ENCODE measurements around the gene B4GALT2.

B4GALT2 gene

GRCh38 chr1:43946236-43947060 lies 32.6 kb upstream of the B4GALT2 start, which contains the start of gene IPO13:
TSS of gene IPO13 (plus strand) at chr1:43946950. CDS start at chr1:43947601, 651 bp downstream.
- peak; percentile 94 for DNase-seq

DNA sequence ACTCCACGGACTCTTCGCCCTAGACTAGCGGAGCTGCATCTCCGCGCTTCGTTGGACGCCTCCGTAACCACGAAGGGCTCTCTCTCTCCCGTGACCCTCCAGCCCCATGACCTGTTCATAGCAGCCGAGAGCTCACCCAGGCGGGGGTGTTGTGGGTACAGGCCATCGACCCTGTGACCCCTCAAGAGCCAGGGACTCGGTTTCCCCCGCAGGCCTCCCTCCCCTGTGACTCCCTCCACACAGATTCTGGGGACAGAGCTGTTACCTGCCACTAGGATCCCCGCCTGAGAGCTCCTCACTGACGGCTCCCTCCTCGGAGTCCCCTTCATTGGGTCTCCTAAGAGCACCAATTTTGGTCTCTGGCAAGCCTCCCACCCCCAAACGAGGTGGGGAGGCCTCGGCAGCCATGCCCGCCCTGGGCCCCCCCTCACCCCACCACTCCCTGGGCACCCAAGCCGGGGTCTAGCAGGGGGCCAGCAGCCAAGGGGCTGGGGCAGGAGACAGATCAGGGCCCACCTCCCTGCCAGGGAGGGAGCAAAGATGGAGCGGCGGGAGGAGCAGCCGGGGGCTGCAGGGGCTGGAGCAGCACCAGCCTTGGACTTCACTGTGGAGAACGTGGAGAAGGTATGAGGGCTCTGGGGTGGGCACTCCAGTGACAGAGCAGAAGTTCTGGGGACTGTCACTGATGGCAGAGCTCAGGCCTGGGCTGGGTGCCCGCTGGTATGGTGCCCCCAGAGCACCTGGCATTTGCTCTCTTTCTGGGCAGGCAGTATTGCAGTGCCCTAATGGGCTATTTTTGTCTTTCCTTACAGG lies 31.7 kb upstream of the B4GALT2 start:
- no peak for DNase-seq

- DNase-seq = no peak
Measured at GRCh38 chr1:43947874-43948437, 31.1 kb upstream of the B4GALT2 start.

DNA sequence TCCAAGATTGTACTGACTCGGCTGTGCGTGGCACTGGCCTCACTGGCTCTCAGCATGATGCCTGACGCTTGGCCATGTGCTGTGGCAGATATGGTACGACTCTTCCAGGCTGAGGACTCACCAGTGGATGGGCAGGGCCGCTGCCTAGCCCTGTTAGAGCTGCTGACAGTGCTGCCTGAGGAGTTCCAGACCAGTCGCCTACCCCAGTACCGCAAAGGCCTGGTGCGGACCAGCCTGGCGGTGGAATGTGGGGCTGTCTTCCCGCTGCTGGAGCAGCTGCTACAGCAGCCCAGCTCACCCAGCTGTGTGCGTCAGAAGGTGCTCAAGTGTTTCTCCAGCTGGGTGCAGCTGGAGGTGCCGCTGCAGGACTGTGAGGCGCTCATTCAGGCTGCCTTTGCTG lies 29.3 kb upstream of the B4GALT2 start:
- no peak for DNase-seq

GRCh38 chr1:43951021-43951985 lies 27.7 kb upstream of the B4GALT2 start:
- DNase-seq = no peak

- DNase-seq = peak; percentile 98
Measured at GRCh38 chr1:43952731-43953346, 26.2 kb upstream of the B4GALT2 start.

DNA sequence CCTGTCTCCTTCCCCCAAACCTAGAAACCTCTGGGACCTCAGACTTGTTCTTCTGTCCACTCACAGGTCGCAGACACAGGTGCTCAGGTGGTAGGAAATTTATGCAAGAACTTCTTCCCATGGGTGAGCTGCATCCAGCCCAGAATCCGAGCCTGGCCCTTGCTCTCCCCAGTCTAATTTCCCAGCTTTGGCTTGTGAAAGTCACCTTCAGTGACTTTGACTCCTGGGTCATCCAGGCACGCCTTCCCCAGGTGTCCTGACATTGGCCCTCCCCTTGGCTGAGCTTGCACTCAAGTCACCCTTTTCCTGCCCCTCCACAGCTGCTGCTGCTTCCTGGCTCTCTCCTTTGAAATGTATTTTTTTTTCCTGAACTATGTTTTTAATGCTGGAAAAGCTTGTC lies 25.6 kb upstream of the B4GALT2 start:
- no peak for DNase-seq

GRCh38 chr1:43954036-43954435 lies 25.0 kb upstream of the B4GALT2 start:
- no peak for DNase-seq

- DNase-seq = no peak
Measured at GRCh38 chr1:43956234-43956633, 22.8 kb upstream of the B4GALT2 start.

GRCh38 chr1:43957407-43958040 lies 21.5 kb upstream of the B4GALT2 start:
- no peak for DNase-seq

- DNase-seq = no peak
Measured at GRCh38 chr1:43958351-43959255, 20.4 kb upstream of the B4GALT2 start.

DNA sequence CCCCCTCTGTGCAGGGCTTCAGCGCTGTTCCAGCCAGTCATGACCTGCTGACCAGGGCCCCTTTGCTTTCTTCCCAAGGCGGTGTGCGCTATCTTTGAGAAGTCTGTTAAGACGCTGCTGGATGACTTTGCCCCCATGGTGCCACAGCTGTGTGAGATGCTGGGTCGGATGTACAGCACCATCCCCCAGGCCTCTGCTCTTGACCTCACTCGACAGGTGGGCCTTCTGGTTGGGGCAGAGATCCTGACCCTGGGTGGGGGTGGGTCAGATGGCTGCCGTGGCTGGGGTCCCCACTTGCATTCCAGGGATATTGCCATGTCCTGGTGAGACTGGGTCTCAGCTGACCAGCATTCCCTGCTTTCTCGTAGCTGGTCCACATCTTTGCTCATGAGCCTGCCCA lies 18.2 kb upstream of the B4GALT2 start:
- DNase-seq = no peak

GRCh38 chr1:43961692-43962091 lies 17.3 kb upstream of the B4GALT2 start:
- DNase-seq = no peak

DNA sequence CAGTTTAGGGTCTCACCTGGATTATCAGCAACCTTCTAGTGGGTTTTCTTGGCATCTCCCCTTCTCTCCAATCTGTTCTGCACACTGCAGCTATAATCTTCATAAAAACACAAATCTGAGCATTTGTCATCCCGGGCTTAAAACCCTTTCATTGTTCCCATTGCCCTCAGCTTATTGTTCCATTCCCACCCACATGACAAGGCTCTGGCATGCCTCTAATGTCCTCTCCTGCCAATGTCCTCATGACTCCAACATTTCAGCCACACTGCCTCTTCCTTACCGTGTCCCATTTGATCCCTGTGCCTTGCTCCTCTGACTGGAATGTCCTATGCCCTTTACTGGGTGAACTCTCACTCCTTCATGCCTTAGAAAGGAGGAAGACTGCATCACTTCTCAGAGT lies 16.7 kb upstream of the B4GALT2 start:
- DNase-seq = no peak

DNA sequence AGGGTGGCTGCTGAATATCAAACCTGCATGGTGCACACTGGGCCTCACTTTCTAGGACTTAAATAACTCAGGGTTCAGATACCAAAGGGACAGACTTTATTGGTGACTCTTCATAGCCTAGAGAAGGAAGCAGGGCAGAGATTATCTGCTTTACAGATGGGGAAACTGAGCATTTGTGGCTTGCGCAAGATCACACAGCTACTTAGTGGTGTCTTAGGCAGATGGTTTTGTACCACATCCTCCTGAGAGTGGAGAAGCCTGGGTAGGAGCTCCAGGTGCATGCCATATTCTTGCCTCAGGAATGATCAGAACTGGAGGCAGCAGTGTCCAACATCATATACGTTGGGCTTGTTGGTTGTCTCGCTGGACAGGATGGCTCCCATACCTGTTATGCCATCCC lies 16.0 kb upstream of the B4GALT2 start:
- DNase-seq = no peak

DNA sequence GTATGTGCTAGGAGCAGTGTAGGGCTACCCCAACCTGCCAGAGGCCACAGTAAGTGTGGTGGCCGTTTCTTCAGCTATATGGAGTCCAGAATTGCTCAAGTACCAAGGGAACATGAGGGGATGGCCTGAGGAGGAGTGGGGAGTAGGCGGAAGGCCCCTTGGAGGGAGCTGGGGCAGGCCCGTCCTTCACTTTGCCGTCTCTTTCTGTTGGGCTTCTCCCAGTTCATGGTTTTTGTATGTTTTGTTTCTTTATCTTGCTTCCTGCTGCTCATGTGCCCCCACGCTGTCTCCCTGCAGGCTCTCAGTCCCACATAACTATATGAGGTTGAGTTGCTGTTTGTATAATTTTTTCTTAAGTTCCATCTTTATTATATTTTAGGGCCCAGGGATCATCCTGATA lies 15.1 kb upstream of the B4GALT2 start:
- no peak for DNase-seq

DNA sequence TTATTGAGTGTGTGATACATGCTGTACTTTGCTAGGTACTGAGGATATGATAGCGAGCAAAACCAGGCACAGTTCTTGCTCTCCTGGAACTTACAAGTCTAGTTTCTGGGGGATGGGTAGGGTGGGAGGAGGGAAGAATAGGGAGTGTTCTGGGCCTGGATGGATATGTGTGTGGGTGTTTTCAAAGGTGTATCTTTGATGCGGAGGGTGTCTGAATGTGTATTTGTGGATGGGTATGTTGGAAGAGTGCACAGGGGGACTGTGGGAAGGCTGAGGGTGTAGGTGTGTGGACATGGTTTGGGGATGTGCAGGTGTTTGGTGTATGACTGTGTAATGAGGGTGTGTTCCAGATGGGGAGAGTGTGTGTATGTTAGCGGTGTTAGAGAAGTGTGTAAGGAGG lies 13.7 kb upstream of the B4GALT2 start:
- no peak for DNase-seq

DNA sequence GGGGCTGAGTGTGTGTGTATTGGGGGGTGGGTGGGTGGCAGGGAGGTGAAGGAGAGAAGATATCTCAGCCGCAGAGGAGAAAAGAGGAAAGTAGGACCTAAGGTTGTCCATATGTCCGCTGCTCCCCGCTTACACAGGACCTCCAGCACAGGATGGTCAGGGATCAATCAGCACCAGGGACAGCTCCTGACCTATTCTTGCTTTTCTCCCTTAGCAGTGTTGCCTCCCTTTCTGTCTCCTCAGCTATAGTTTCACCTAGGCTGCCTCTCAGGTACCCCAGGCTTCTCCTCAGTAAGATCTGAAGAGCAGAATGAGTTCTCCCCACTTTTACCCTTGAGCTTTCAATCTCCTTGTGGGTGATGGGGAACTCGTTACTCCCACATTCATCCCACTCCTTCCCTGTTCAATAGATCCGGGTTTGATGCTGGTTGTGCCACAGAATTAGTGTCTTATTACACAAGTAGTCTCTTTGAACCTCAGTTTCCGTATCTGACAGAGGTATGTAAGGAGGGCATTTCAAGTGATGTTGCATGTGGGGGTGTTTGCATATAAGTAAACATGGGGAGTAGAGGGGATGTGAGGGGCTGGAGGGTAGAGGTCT lies 10.6 kb upstream of the B4GALT2 start:
- DNase-seq = no peak

- DNase-seq = no peak
Measured at GRCh38 chr1:43969416-43969745, 9.6 kb upstream of the B4GALT2 start.

Measured in NCI-H1105 treated with DMSO at 0.1 percent for 48 hours (cell line).